HG03039 (cell line): ENCODE results near the gene FZD4.
"Not testable (repeated sequence)": the region's sequence is repeated elsewhere in the genome, so short reads cannot be mapped to it uniquely, and the experiment has no call there.

Experiments used
- ATAC-seq: cut with Tn5 transposase; IDR thresholded peaks from one replicate; pipeline ENCODE4 v1.9.1; 2021; ENCODE audit warnings: mild to moderate bottlenecking, moderate library complexity; ENCODE audit not compliant: unreplicated experiment

Gene FZD4

DNA sequence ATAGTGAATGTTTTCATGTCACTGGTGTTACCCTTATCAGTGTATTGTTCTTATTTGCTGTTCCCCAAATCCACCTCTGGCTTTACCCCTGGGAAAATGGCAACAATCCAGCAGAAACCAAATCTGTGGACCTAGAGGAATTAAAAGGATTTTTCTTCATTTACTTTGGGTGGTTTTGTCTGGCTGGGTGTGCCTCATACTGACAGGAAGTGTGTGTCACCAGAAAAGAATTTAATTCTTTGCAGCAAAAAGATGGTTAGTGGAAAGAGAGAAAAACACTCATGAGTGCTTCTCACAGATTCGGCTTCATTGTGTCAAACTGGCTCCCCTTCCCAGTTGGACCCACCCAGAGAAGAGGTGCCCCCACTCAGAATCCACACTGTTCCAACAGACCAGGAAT, 38.9 kb downstream of the FZD4 start:
- no peak for ATAC-seq

DNA sequence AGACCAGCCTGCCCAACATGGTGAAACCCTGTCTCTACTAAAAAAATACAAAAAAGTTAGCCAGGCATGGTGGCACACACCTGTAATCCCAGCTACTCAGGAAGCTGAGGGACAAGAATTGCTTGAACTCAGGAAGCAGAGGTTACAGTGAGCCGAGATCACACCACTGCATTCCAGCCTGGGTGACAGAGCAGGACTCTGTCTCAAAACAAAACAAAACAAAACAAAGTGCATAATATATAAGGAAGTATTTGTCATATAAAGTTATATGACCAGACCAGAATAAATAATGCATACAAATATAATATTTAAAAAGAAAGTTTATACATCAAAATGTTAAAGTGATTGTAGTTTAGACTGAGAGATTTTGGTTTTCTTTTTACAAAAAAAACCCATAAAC, 39.3 kb downstream of the FZD4 start:
- not testable (repeated sequence) for ATAC-seq

DNA sequence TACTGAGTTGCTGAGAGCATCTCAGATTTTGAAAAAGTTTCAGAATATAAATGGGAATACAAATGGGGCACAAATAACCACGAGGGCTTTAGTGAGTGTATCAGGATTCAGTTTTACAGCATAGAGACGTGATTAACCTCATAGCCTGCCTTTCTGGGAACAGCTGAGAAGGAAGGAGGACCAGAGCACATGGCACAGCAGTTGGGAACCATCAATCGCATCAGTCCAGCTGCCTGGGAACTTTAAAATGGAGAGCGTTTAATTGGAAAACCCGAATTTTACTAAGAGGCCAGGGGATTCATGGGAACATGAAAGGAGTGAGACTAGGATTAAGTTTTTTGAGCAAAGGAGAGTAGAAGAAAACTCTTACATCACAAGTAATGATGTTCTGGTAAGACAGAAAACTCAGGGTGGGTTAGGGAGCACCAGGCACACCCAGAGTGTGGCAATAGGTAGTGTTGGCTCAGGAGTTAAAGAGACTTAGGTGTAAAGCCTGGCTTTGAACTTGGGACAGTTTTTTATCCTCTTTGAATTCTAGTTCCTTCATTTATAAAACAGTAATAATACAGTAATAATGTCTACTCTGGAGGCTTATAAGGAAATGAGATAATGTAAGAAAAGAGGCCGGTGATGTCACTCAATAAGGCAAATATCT, 40.2 kb downstream of the FZD4 start:
- no peak for ATAC-seq

DNA sequence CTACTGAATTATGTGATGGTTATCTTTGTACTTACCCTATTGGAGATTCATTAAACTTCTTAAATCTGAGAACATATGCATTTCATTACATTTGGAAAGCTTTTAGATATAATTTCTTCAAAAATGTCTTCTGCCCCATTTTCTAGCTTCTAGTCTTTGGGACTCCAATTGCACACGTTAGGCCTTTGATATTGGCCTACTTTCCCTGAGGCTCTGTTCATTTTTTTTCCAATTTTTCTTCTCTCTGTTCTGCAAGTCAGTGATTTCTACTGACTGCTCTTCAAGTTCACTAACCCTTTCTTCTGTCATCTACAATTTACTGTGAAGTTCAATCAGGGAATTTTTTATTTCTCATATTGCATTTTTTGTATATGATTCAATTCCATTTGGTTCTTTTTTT, 43.0 kb downstream of the FZD4 start:
- ATAC-seq = no peak

DNA sequence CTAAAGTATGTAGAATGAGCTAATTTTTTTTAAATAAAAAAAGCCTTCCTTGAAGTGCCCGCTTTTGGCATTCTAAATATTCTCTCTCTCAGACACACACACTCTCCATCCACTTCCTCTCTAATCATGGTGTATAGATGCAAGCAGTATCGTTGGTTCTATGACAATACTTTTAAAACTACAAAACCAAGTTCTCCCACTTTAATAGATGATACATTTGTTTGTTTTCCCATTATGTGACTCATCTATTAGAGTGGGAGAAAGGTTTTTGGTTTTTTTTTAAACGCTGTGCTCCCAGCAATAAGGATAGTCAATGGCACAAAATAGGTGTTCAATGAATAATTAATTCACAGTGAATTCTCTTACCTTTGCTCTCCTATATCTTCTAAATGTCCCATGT, 44.6 kb downstream of the FZD4 start:
- ATAC-seq = no peak

DNA sequence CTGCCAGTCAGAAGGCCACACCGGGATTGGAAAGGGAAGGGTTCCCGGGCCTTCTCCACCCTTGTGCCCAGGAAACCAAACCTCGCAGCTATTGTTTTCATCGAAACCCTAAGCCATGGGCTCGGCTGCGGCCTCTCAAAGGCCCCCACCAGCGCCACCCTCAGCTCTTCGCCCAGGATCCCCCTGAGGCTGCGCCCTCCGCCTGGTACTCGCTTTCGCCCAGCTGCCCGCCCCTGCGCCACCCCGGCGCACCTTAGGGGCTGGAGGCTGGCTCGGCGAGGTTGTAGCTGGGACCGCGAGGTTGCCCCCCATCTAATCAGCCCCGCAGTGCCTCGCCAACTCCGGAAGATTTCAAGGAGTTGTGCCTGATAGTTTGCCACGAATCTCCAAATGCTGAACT, 49.0 kb downstream of the FZD4 start:
- ATAC-seq = no peak

DNA sequence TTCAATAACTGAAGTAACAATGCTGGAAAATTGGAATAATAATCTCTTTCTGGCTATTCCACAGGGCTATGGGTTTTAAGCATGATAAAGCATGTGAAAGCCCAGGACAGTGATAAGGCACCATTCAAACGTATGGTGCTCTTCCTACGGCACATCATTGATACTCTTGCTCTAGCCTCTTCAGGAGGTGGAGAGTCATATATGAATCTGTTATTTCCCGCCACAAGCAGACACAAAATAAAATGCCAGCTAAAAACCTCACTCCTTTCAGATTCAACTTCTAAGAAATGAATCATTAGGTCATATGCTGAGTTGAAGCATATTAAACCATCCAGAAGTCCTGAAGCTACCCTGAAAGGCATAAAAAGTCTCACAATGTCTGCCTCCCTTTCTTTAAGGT, 49.9 kb downstream of the FZD4 start:
- no peak for ATAC-seq

DNA sequence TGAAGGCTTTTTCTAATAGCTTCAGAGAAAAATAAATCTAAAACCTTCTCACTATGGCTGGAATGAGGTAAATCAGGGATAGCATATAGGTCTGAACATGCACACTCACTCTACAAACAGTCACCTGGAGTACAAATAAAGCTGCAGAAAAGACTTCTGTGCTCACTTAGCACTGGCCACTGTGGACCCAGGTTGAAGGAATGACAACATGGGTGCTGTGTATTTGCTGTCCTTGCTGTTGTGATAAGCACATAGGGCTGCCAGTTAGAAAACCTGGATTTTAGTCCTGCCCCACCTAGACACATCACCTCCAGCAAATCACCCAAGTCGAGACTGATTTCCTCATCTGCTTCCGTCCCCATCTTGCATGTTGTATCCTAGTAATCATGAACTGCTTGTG, 51.2 kb downstream of the FZD4 start:
- ATAC-seq = no peak

DNA sequence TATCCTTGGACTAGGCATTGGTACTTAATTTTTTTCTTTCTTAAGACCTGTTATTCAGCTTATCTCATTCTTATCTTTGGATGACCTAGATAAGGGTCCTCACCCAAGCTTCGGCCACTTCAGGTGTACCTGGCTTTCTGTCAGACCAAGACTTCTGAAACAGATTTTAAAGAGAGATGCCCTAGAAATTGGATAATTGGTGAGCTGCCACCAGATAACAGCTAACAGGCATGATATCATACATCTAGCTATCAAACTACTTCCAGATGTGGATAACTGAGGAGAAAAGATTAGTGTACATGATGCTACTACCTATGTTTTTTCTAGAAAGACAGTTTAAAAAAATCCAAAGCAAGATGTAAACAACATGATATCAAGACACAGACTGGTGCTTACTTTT, 52.9 kb downstream of the FZD4 start:
- ATAC-seq = no peak

DNA sequence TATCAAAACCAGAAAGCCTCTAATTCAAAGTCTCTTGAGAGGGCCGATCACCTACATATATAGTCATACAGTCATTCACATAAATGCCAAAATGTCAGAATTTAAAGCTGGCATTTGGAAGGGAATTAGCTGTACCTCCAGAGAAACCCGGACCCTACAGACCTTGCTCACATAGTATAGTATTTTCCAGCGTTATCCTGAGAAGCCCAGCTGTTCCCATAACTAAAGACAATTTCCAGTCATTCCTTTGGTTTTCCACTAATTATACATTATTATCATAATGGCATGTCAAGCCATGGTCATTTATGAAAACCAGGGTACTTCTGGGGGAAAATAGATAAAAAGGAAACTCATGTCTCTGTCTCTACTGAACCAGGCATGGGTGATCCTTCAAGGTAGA, 53.6 kb downstream of the FZD4 start:
- no peak for ATAC-seq

DNA sequence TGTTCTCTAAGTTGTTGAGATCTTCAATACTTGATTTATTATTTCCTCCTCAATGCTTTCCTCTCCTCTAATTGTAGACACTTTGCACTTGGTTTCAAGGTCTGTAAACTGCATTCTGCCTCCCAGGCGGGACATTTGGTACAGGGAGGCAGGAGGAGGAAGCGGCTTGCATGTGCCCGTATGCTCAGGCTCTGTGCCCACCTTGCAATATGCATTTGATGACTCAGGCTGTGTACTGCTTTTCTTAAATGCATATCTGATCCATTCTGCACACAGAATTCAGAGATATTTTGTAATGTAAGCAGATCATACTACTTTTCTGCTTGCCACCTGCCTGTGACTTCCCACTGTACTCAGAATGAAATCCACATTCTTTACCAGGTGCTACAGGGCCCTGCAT, 55.0 kb downstream of the FZD4 start:
- ATAC-seq = no peak

DNA sequence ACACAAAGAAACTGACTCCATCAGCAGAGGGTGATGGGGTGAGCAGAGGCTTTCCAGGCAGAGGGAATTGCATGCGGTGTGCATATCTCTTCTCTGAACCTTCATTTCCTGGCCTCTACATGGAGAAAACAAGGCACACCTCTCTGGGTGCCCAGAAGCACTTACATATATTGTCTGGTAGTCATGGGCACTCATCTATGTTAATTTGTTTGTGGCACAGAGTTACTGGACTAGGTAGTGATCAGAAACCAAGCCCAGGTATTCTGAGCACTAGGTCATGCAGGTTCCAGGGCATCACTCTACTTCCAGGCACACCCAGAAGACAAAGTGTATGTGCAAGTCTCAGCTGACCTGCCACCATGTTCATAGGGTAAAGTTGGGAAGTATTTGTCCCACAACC, 56.5 kb downstream of the FZD4 start:
- no peak for ATAC-seq

DNA sequence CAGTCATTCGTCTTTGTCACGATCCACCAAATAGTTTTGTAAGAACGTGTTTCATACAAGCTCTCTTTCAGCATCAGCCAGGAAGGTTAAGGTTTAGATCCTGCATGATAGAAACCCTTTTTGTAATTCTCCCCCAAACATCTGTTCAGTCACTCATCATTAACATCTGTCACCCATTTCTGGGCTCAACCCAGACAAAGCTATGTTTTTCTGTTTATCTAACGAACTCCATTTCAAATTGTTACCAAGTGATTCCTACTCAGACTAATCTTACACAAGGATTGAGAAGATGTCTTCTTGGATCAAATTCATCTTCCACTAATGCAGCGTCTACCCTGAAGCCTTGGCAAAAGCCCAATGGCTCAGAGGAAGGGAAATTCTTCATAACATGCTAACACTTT, 58.8 kb downstream of the FZD4 start:
- no peak for ATAC-seq
